Aorta (tissue), 5 donors: ENCODE measurements around the gene ROS1. TPM values are rescaled to one million over a fixed set of nuclear protein-coding genes. Genes with fewer than 3 reads are reported as not detected.

ENCODE experiments used
- ATAC-seq: fragments of 200-7000 bp; cut with Tn5 transposase; one replicate; pipeline ENCODE4 v1.9.1; 2022; ENCODE audit warnings: moderate library complexity; ENCODE audit not compliant: low FRiP score
- DNase-seq, 2 donors: peaks; one replicate each; pipeline ENCODE4 v3.0.0-alpha.2; 2020
- H3K27ac ChIP-seq, 2 donors: one replicate each; pipeline ENCODE4 v1.5.1; 2013; ENCODE audit warnings: low read length in 2 of 2, mild to moderate bottlenecking in 2 of 2, moderate library complexity in 2 of 2, control low read depth in 1 of 2, inconsistent platforms in 1 of 2, low read depth in 1 of 2
- H3K27me3 ChIP-seq, 2 donors: one replicate each; pipeline ENCODE4 v1.6.1; 2013; ENCODE audit warnings: control low read depth in 1 of 2, low read length in 1 of 2, mild to moderate bottlenecking in 1 of 2, moderate library complexity in 1 of 2; ENCODE audit not compliant: insufficient read depth in 2 of 2, control insufficient read depth in 1 of 2
- H3K36me3 ChIP-seq, 2 donors: one replicate each; pipeline ENCODE4 v1.6.1; 2013; ENCODE audit warnings: control low read depth in 1 of 2, low read length in 1 of 2, mild to moderate bottlenecking in 1 of 2; ENCODE audit not compliant: insufficient read depth in 2 of 2, control insufficient read depth in 1 of 2
- H3K4me1 ChIP-seq, 2 donors: one replicate each; pipeline ENCODE4 v1.6.1; 2013; ENCODE audit warnings: low read length in 2 of 2, control low read depth in 1 of 2, mild to moderate bottlenecking in 1 of 2, moderate library complexity in 1 of 2; ENCODE audit not compliant: insufficient read depth in 2 of 2, control insufficient read depth in 1 of 2
- H3K4me3 ChIP-seq, 2 donors: one replicate each; pipeline ENCODE4 v1.5.1; 2013; ENCODE audit warnings: low read length in 2 of 2, control low read depth in 1 of 2, mild to moderate bottlenecking in 1 of 2
- H3K9me3 ChIP-seq: one replicate; pipeline ENCODE4 v1.6.1; 2013; ENCODE audit warnings: mild to moderate bottlenecking, low read length; ENCODE audit not compliant: control insufficient read depth
- WGBS, 2 donors: extraction: QIAGEN DNeasy Blood & Tissue Kit; methylation state at CpG; one replicate each; pipeline ENCODE4 v1.1.7; 2013; 5-methylcytosine and 5-hydroxymethylcytosine counted together
- intact Hi-C, 2 donors: fragments of 100-400 bp; cut with DNase I; formaldehyde crosslinking; loops; one replicate each; pipeline versions ENCODE4 v1.14.2 to v1.15.0; 2022
- polyA plus RNA-seq, 2 donors: library from polyadenylated mRNA; stranded (reverse); fragments of 200-250 nt; gene quantifications; one replicate each; pipeline ENCODE4 v1.2.3, GENCODE V29; 2013
- total RNA-seq, 2 donors: library from RNA; stranded (reverse); fragmentation: NEBNext Ultra II Directional; extraction: Animal tissue kit (Norgen Biotek cat#: 25700); gene quantifications; one replicate each; pipeline ENCODE4 v1.2.1, GENCODE V29; 2021
- donor health status: healthy with polysubstance abuse.
- donor health status: Bipolar disorder and iron deficiency.
- donor health status: DM: no; HTN: no; CAD: no.
- donor health status: DM: no; HTN: no; CAD: no.
- donor health status: DM: yes; HTN: yes; CAD: no.

The ROS1 gene
- total and polyA plus RNA-seq, 4 donors = 0.06 TPM; not detected in 3

DNA sequence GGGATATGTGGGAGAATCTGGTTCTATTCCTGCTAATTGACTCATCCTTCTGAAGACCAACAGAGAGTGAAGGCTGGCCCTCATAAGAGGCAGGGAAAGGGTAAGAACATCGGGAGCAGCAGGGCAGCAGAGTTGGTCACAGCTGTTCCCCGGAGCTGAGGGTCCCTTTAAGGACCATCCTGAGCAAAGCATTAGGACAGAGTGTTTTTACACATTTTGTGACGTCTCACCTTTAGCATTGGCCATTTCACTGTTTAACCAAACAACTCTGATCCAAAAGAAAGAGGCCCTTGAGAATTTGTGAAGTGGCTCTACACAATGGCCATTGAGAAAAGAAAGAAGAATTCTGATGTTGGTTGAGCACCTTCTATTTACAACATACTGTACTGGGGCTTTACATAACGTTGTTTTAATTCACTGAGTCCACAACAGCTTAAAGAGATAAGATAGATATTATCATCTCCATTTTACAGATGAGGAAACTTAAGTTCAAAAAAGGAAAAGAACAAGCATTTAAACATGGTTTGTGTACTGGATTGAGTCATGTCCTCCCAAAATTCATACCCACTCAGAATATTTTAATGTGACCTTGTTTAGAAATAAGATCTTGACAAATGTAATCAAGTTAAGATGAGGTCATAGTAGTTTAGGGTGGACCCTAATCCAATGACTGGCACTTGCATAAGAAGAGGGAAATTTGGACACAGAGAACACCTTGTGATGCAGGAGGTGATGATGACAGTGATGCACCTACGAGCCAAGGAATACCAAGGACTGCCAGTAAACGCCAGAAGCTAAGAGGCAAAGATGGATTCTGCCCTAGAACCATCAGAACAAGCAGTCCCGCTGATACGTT is 98.4 kb downstream of the ROS1 start:
- DNase-seq = no peak
- intact Hi-C loops = no loop called here
- no peak overlapping the region for H3K27ac ChIP-seq
- no peaks in the 10 kb centered on the region for H3K27me3 ChIP-seq
- no peak for ATAC-seq
- H3K4me3 ChIP-seq = no peak overlapping the region
- no peaks in the 10 kb centered on the region for H3K9me3 ChIP-seq
- no peaks in the 10 kb centered on the region for H3K36me3 ChIP-seq
- no peaks in the 10 kb centered on the region for H3K4me1 ChIP-seq
- 74 to 80% methylated on average over 8 of the region's 8 CpGs for WGBS, 2 donors

DNA sequence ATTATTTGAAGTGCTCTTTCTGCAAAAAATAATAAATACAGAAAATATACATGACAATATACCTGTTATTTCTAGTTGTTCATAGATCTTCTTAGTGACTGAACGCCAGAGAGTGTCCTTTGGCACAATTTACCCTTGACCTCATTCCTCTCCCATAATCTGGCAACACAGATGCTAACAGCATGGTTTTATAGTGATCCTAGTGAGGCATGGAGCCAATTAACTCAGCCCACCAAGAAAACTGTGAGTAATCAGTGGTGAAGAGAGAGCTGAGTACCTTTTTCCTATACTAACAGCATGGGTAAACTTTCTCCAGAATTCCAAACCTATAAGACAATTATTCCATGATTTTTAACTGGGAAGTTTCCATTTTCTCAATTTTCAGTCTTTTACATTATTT is 99.3 kb downstream of the ROS1 start:
- H3K9me3 ChIP-seq = no peaks in the 10 kb centered on the region
- H3K36me3 ChIP-seq = no peaks in the 10 kb centered on the region
- WGBS, 2 donors = 37% methylated on average over 1 of the region's 1 CpG

DNA sequence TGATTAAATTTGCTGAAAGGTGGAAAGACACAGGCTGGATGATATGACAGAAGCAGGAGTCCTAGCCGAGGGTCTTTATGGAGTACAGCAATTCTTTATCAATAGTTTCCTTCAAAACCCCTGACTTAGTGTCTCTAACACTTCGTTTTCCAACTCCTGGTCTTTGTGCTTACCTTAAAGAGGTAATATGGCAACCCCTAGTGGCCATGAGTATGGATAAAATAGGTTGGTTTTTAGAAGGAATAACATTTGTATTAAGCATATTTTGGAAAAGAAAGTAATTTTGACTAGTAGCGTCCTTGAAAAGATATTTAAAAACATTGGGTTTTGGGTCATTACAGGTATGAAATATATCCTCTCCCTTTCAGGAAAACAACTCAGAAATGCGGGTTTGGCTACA is 108.5 kb downstream of the ROS1 start:
- Histone ChIP-seq H3K4me1 (no peaks in the 10 kb centered on the region), H3K9me3 (peaks cover 3% of the 10 kb centered on the region), H3K36me3 (no peaks in the 10 kb centered on the region), H3K4me3 (no peak overlapping the region), H3K27me3 (no peaks in the 10 kb centered on the region), H3K27ac (no peak overlapping the region)
- no peak for ATAC-seq
- no peak for DNase-seq
- intact Hi-C loops = no loop called here
- 32 to 38% methylated on average over 4 of the region's 4 CpGs for WGBS, 2 donors

More for the DNA sequence above, 99.3 kb downstream of the ROS1 start:
- Histone ChIP-seq H3K4me3 (no peak overlapping the region), H3K4me1 (no peaks in the 10 kb centered on the region), H3K27me3 (no peaks in the 10 kb centered on the region), H3K27ac (no peak overlapping the region)
- no peak for DNase-seq
- no peak for ATAC-seq
- intact Hi-C loops = no loop called here

DNA sequence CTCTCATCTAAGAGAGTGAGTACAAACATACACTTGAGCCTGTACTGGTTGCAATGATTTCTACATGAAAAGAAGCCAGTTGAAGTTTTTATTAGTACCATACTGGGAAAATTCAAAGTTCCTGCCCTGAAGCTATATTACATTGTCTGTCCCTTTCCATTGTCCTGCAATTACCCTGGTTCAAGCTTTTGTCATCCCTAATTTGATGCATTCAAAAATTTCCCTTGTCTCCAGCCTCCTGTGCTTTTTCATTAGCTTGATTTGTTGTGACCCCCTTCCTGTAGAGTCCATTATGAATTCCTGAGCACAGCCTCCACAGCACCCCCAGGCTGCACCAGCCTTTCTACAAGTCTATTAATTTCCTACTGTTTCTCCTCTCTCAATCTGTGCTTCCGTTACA is 114.0 kb downstream of the ROS1 start:
- Histone ChIP-seq H3K27ac (no peak overlapping the region), H3K4me3 (no peak overlapping the region), H3K36me3 (no peaks in the 10 kb centered on the region), H3K4me1 (peaks cover 0 to 2% of the 10 kb centered on the region in 2 donors), H3K27me3 (no peaks in the 10 kb centered on the region), H3K9me3 (peaks cover 2% of the 10 kb centered on the region)
- ATAC-seq (no peak), DNase-seq (no peak)
- 77 to 88% methylated on average over 1 of the region's 1 CpG for WGBS, 2 donors
- intact Hi-C loops = no loop called here

DNA sequence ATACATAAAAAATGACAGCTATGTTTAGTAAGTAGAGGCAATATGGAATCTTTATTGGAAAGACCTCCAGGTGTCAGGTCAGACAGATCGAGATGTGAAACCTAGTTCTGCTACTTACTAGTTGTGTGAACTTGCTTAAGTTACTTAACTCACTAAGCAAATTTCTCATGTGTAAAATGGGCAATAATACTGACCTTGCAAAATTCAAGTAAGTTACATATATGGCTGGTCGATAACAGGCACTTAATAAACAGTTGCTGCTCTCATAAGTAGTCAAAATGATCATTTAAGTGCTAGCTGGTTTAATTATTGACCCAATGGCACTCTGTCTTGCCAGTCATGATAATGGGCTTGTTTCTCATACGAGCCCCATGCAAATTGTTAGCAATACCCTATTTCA is 114.4 kb downstream of the ROS1 start:
- no peak for DNase-seq
- WGBS, 2 donors = 72 to 79% methylated on average over 3 of the region's 3 CpGs
- ATAC-seq = no peak
- Histone ChIP-seq H3K27ac (no peak overlapping the region), H3K4me1 (peaks cover 0 to 2% of the 10 kb centered on the region in 2 donors), H3K9me3 (peaks cover 2% of the 10 kb centered on the region), H3K36me3 (no peaks in the 10 kb centered on the region), H3K4me3 (no peak overlapping the region), H3K27me3 (no peaks in the 10 kb centered on the region)
- intact Hi-C loops = no loop called here

DNA sequence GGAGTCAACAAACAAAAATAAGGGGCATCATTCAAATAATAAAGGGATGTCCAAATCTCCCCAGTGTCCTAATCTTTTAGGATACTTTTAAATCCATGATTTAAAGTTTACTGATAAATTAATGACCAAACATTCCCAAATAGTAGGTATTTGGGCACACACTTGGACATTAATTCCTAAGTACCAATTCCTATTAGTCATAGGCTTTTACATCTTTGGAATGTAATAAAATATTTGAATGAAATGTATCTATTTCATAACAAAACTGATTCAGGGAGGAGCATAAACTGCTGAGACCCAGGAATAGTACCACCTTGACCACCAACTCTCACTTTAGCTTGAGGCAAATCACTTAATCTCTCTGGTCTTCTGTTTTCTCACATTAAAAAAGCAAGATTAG is 116.1 kb downstream of the ROS1 start:
- DNase-seq = no peak
- intact Hi-C loops = no loop called here
- H3K36me3 ChIP-seq = no peaks in the 10 kb centered on the region
- H3K9me3 ChIP-seq = peaks cover 2% of the 10 kb centered on the region
- no peak for ATAC-seq
- peaks cover 0 to 2% of the 10 kb centered on the region in 2 donors for H3K4me1 ChIP-seq
- no peaks in the 10 kb centered on the region for H3K27me3 ChIP-seq
- H3K27ac ChIP-seq = no peak overlapping the region
- H3K4me3 ChIP-seq = no peak overlapping the region

DNA sequence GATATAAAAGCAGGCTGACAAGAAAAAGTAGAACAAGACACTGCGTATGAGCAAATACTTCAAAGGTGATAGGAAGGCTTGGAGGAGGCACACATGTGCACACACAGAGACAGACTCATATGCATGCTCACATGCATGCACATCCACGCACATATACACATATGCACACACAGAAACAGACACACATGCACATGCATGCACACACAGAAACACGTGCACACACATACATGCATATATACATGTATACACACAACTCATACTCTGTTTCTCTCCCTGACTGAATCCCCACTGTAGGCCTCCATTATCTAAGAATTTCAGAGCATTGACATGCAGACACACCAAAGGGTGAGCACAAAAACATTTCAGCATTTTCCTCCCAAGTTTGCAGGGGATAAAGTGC is 116.7 kb downstream of the ROS1 start:
- Histone ChIP-seq H3K36me3 (no peaks in the 10 kb centered on the region), H3K27ac (no peak overlapping the region), H3K9me3 (peaks cover 2% of the 10 kb centered on the region), H3K27me3 (no peaks in the 10 kb centered on the region), H3K4me1 (peaks cover 0 to 2% of the 10 kb centered on the region in 2 donors), H3K4me3 (no peak overlapping the region)
- intact Hi-C loops = no loop called here
- WGBS, 2 donors = 83 to 85% methylated on average over 3 of the region's 3 CpGs
- DNase-seq = no peak
- ATAC-seq = no peak

DNA sequence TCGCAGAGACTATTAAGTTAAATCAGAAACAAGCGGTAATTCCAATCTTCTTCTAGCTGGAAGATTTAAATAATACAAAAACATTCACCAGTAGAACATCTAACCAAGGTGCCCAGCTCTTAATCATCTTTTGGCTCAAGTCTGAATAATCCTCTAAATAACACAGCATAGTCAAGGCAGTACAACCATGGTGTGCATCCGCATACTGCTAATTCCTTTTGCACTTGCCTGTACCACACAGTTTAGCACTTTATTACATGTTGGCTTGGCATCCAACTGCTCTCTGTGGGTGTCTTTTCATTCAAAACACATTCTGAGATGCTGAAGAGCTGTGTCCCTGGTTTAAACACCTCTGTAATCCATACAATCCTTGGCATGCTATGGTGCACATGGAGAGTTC is 118.1 kb downstream of the ROS1 start:
- Histone ChIP-seq H3K36me3 (no peaks in the 10 kb centered on the region), H3K4me3 (no peak overlapping the region), H3K27me3 (no peaks in the 10 kb centered on the region), H3K4me1 (peaks cover 0 to 2% of the 10 kb centered on the region in 2 donors), H3K27ac (no peak overlapping the region), H3K9me3 (no peaks in the 10 kb centered on the region)
- ATAC-seq = no peak
- intact Hi-C loops = no loop called here
- WGBS, 2 donors = 74 to 94% methylated on average over 3 of the region's 3 CpGs
- DNase-seq = no peak

DNA sequence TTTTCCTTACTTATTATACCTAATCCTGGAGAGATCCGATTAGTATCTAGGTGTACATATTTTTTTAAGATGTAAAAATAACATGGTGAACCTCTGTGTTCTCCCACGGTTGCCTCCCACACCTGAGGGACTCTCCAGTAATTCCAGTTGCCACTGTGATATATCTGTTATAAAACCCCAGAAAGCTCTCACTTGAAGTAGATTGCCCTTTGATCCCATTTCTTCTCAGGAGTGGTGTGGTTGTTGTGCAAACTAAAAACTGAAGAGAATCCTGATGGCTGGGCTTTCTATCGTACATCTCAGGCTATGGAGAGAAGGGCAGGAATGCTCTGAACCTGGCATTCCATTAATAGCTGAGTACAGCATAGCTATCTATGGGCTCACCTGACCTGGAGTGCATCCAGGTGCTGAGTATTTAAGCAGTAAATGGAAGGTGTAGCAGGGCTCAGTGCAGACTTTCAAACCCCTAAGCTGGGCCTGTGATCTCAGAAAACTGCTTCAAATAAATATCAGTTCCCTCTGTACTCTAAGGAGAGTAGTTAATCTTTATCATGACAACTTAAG is 119.4 kb downstream of the ROS1 start:
- 62 to 70% methylated on average over 3 of the region's 3 CpGs for WGBS, 2 donors
- H3K4me3 ChIP-seq = no peak overlapping the region
- DNase-seq (no peak), ATAC-seq (no peak)
- no peaks in the 10 kb centered on the region for H3K27me3 ChIP-seq
- no peaks in the 10 kb centered on the region for H3K9me3 ChIP-seq
- peaks cover 0 to 2% of the 10 kb centered on the region in 2 donors for H3K4me1 ChIP-seq
- H3K36me3 ChIP-seq = no peaks in the 10 kb centered on the region
- no peak overlapping the region for H3K27ac ChIP-seq
- intact Hi-C loops = no loop called here
